GM12878 (cell line): ENCODE results near the gene PARP1.

Experiments
- BHLHE40 ChIP-seq, 2 experiments: fragments of 450-650 bp in 1 of 2; IDR thresholded peaks; 2 replicates each; pipeline ENCODE4 v1.6.1; 2011 to 2017; ENCODE audit warnings: low read depth in 2 of 2, borderline replicate concordance in 1 of 2, improper control_type of control experiment in 1 of 2, low read length in 1 of 2, mild to moderate bottlenecking in 1 of 2
- DPF2 ChIP-seq: fragments of 450-650 bp; IDR thresholded peaks from 2 replicates; pipeline ENCODE4 v1.6.1; 2017; ENCODE audit warnings: mild to moderate bottlenecking
- FOS ChIP-seq: IDR thresholded peaks from 3 replicates; pipeline ENCODE4 v1.6.1; 2011; ENCODE audit warnings: borderline replicate concordance; ENCODE audit not compliant: insufficient read length; ENCODE audit errors: extremely low read depth
- NRF1 ChIP-seq: conservative IDR thresholded peaks from 2 replicates; pipeline ENCODE4 v1.6.1; 2011; ENCODE audit warnings: mild to moderate bottlenecking, low read depth, low read length, improper control_type of control experiment
- POLR2AphosphoS2 ChIP-seq: IDR thresholded peaks from 2 replicates; pipeline ENCODE4 v1.6.1; 2011; ENCODE audit warnings: low read depth, mild to moderate bottlenecking, low read length, improper control_type of control experiment, moderate library complexity
- TCF12 ChIP-seq: IDR thresholded peaks from 2 replicates; pipeline ENCODE4 v1.6.1; 2011; ENCODE audit warnings: low read depth, mild to moderate bottlenecking, low read length
- TF ChIP-seq, protein P1 (sequence below): fragments of 150-350 bp; IDR thresholded peaks from 2 replicates; pipeline ENCODE4 v1.6.1; 2016; ENCODE audit warnings: low read depth, low read length
- TF ChIP-seq, protein P2 (sequence below), 3 experiments: IDR thresholded peaks in 2 of 3; conservative IDR thresholded peaks in 1 of 3; 2 replicates each; pipeline ENCODE4 v1.5.1; 2011; ENCODE audit warnings: low read depth in 3 of 3, low read length in 3 of 3, mild to moderate bottlenecking in 3 of 3, control low read depth in 2 of 3, moderate library complexity in 2 of 3, inconsistent platforms in 1 of 3, mixed read lengths in 1 of 3; ENCODE audit not compliant: control insufficient read depth in 2 of 3, insufficient read depth in 1 of 3; ENCODE audit errors: extremely low read depth in 1 of 3
- TF ChIP-seq, protein P3 (sequence below): fragments of 450-650 bp; formaldehyde crosslinking; IDR thresholded peaks from 2 replicates; pipeline ENCODE4 v1.5.0; 2022; ENCODE audit warnings: mild to moderate bottlenecking, missing genetic modification characterization

DNA sequence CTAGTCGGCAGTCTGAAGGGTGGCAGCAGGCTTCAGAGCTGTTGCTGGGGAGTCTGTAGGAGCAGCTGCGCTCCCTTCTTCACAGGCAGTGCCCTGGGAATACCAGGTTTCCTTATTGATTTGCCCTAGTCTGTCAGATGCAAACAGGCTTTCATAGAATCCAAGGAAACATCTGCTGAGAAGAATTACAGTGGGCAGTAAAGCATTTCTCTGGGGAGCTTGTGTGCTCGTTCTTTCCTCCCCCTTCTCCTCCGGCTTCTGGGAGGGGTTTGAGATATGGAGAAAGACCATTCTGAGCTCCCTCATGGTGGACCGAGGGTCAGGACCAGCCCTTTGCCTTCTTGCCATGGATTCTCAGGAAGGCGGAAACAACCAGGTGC lies 25.4 kb upstream of the PARP1 start:
- TF ChIP-seq, protein P1, sequence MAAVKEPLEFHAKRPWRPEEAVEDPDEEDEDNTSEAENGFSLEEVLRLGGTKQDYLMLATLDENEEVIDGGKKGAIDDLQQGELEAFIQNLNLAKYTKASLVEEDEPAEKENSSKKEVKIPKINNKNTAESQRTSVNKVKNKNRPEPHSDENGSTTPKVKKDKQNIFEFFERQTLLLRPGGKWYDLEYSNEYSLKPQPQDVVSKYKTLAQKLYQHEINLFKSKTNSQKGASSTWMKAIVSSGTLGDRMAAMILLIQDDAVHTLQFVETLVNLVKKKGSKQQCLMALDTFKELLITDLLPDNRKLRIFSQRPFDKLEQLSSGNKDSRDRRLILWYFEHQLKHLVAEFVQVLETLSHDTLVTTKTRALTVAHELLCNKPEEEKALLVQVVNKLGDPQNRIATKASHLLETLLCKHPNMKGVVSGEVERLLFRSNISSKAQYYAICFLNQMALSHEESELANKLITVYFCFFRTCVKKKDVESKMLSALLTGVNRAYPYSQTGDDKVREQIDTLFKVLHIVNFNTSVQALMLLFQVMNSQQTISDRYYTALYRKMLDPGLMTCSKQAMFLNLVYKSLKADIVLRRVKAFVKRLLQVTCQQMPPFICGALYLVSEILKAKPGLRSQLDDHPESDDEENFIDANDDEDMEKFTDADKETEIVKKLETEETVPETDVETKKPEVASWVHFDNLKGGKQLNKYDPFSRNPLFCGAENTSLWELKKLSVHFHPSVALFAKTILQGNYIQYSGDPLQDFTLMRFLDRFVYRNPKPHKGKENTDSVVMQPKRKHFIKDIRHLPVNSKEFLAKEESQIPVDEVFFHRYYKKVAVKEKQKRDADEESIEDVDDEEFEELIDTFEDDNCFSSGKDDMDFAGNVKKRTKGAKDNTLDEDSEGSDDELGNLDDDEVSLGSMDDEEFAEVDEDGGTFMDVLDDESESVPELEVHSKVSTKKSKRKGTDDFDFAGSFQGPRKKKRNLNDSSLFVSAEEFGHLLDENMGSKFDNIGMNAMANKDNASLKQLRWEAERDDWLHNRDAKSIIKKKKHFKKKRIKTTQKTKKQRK = no peak
- no peak for TF ChIP-seq TCF12
- TF ChIP-seq, protein P2, sequence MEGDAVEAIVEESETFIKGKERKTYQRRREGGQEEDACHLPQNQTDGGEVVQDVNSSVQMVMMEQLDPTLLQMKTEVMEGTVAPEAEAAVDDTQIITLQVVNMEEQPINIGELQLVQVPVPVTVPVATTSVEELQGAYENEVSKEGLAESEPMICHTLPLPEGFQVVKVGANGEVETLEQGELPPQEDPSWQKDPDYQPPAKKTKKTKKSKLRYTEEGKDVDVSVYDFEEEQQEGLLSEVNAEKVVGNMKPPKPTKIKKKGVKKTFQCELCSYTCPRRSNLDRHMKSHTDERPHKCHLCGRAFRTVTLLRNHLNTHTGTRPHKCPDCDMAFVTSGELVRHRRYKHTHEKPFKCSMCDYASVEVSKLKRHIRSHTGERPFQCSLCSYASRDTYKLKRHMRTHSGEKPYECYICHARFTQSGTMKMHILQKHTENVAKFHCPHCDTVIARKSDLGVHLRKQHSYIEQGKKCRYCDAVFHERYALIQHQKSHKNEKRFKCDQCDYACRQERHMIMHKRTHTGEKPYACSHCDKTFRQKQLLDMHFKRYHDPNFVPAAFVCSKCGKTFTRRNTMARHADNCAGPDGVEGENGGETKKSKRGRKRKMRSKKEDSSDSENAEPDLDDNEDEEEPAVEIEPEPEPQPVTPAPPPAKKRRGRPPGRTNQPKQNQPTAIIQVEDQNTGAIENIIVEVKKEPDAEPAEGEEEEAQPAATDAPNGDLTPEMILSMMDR (IDR thresholded peaks at IDR 0.05 in 2 of 3, conservative IDR thresholded peaks at IDR 0.05 in 1 of 3; ENCODE audit: control insufficient read depth in 2 of 3, extremely low read depth in 1 of 3, insufficient read depth in 1 of 3, low read depth in 3 of 3, low read length in 3 of 3) = no peak
- no peak for TF ChIP-seq BHLHE40 (IDR thresholded peaks at IDR 0.05; ENCODE audit: borderline replicate concordance in 1 of 2, low read depth in 2 of 2, low read length in 1 of 2)
- no peak for TF ChIP-seq DPF2
- TF ChIP-seq NRF1 = no peak
- no peak for TF ChIP-seq POLR2AphosphoS2
- TF ChIP-seq, protein P3, sequence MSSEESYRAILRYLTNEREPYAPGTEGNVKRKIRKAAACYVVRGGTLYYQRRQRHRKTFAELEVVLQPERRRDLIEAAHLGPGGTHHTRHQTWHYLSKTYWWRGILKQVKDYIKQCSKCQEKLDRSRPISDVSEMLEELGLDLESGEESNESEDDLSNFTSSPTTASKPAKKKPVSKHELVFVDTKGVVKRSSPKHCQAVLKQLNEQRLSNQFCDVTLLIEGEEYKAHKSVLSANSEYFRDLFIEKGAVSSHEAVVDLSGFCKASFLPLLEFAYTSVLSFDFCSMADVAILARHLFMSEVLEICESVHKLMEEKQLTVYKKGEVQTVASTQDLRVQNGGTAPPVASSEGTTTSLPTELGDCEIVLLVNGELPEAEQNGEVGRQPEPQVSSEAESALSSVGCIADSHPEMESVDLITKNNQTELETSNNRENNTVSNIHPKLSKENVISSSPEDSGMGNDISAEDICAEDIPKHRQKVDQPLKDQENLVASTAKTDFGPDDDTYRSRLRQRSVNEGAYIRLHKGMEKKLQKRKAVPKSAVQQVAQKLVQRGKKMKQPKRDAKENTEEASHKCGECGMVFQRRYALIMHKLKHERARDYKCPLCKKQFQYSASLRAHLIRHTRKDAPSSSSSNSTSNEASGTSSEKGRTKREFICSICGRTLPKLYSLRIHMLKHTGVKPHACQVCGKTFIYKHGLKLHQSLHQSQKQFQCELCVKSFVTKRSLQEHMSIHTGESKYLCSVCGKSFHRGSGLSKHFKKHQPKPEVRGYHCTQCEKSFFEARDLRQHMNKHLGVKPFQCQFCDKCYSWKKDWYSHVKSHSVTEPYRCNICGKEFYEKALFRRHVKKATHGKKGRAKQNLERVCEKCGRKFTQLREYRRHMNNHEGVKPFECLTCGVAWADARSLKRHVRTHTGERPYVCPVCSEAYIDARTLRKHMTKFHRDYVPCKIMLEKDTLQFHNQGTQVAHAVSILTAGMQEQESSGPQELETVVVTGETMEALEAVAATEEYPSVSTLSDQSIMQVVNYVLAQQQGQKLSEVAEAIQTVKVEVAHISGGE (CRISPR knock-in tag) = no peak
- TF ChIP-seq FOS = no peak
